Transverse colon (tissue), 4 donors: ENCODE measurements around the gene SYT1.

Experiments used
- POLR2AphosphoS5 ChIP-seq, 3 donors: sonication (generic); formaldehyde crosslinking; IDR thresholded peaks; one replicate each; pipeline ENCODE4 v1.6.1; 2016; ENCODE audit warnings: antibody characterized with exemption in 3 of 3
- TF ChIP-seq, protein P1 (sequence below), 5 experiments: fragments of 200-600 bp in 3 of 5; fragments of 450-650 bp in 2 of 5; sonication (generic) in 3 of 5; IDR thresholded peaks; 1 replicate in 2 of 5; 2 replicates in 3 of 5; pipeline ENCODE4 v1.5.1; 2016 to 2017; ENCODE audit warnings: antibody characterized with exemption in 5 of 5, inconsistent platforms in 3 of 5, mild to moderate bottlenecking in 2 of 5, moderate library complexity in 1 of 5

DNA sequence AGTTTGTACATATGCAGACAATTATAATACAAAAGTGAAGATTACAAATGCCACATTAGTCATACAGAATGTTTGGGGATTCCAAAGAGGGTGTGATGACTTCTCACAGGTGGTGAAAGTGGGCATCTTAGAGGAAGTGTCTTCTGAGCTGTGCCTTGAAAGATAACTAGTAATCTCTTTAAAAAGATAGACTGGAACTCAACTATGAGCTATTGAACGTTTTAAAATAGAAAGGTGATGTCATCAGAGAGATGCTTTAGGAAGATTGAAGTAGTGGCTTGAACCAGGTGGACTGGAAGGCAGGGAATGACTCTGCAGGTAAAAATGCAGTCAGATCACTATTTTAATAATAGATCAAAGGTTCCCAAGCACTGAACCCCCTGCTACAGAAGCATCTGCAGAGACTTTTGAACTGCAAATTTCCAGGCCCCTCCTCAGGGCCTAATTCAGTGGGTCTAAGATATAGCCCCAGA, 50.3 kb downstream of the SYT1 start:
- no peak for TF ChIP-seq POLR2AphosphoS5 (IDR thresholded peaks at IDR 0.05)
- TF ChIP-seq, protein P1, sequence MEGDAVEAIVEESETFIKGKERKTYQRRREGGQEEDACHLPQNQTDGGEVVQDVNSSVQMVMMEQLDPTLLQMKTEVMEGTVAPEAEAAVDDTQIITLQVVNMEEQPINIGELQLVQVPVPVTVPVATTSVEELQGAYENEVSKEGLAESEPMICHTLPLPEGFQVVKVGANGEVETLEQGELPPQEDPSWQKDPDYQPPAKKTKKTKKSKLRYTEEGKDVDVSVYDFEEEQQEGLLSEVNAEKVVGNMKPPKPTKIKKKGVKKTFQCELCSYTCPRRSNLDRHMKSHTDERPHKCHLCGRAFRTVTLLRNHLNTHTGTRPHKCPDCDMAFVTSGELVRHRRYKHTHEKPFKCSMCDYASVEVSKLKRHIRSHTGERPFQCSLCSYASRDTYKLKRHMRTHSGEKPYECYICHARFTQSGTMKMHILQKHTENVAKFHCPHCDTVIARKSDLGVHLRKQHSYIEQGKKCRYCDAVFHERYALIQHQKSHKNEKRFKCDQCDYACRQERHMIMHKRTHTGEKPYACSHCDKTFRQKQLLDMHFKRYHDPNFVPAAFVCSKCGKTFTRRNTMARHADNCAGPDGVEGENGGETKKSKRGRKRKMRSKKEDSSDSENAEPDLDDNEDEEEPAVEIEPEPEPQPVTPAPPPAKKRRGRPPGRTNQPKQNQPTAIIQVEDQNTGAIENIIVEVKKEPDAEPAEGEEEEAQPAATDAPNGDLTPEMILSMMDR (IDR thresholded peaks at IDR 0.05) = no peak
